ENCODE data around the gene NELFA. TPM values are rescaled to one million over a fixed set of nuclear protein-coding genes. Genes with fewer than 3 reads are reported as not detected.
A peak's percentile ranks its signal among the peaks of the same experiment; 100 is the strongest.

NELFA gene
- total RNA-seq, 1 donor, result 33.9 TPM

DNA sequence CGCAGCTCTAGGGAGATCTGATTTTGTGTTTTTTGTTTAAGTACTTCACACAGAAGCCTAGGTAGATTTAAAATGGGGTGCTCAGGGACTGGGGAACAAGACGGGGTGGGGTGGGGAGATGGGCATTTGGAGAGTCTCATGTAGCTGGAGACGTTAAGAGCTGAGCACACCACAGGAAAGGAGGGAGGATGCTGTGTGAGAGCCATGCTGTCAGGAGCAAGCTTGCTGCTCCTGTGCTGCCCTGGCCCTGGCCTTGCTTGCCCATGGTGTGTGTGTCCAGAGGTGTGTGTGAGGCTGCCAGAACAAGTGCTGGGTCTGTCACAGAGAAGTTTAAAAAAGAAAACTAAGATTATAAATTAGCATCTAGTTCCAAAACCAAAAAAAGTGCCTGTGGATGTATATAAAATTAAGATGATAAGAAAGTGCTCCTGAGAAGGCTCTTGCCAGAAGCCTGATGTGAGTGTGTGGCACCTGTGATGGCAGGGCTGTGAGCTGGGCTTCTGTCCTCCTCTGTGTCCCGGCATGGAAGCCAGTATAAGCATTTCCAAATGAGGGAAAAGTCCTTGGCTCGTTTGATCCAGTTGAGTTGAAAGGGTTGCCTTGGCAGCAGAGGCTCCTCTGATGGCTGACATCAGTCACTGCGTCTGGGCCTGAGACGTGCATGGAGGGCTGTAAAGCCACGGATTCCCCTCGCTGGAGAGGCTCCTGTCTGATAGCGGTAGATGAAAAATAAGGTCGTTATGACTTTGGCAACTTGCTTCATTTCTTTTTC lies 63.5 kb downstream of the NELFA start:
- no peak for DNase-seq (ENCODE audit: low read depth in 2 of 3, low spot score in 2 of 3)

DNA sequence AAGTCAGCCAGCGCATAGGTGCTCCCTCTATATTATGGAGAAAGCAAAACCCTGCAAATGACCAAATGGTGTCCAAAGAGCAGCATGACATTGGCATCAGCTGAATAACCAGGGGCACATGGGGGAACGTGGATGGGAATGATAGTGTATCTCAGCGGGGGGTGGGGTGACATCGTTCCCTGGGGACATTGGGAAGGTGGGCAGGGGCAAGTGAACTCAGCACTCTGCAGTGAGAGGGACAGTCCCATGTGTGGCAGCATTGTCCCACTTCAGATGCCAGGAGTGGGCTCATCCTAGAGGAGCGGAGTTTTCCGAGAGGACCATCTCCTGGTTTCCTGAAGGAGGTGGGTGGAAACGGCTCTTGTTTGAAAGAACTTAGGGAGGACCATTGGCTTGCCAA lies 64.8 kb downstream of the NELFA start:
- no peak for DNase-seq (ENCODE audit: low read depth in 2 of 3, low spot score in 2 of 3)

DNA sequence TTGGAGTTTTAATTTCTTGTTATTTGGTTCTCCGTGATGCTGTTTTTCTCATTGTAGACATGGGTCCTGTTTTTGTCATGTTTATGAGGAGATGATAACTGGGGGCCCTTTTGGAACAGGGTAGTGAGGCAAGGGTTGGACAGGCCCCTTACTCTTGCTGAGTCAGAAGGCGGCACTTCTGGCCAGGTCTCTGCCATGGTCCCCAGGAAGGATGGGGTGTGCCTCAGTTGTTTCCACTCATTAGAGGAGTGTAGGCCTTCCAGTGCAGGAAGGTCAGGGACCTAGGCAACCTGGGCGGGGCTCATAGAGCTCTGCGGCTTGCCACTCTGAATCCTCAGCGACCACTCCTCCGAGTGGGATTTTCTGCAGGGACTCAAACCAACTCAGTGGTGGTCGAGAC lies 68.2 kb downstream of the NELFA start:
- DNase-seq (ENCODE audit: low read depth in 2 of 3, low spot score in 2 of 3), result no peak

DNA sequence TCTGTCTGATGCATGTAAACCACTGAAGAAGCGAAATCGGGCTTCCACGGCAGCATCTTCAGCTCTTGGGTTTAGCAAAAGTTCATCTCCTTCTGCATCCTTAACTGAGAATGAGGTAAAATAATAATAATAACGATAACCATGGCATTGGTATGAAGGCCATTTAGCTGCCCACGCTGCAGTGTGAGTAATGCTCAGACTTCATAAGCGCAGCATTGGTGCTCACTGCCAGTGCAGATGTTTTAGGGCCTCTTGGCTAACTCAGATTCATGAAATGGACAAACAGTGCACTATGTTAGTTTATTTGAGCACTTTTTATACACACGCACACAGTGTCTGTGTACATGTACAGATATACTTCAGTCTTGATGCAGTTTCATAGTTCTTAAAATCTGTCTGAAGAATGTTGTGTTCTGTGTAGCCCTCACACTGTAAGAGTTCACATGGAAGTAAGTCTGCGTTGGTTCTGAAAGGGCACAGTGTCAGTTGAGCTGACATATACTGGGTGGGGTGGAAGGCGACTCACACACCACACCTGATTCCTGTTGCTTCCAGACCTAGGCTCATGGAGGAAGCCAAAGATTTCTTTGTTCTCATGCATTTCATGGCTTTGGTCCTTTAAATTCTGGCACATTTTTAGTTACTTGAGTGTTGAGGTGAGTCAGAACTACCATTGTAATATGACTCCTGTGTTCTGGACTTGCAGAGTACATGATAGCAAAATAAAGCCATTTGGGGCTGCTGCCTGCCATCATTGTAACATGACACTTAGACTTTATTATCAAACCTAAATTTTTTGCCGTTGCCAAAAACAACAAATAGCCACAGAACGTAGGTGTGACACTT lies 68.9 kb downstream of the NELFA start:
- DNase-seq (ENCODE audit: low read depth in 2 of 3, low spot score in 2 of 3), result no peak

DNA sequence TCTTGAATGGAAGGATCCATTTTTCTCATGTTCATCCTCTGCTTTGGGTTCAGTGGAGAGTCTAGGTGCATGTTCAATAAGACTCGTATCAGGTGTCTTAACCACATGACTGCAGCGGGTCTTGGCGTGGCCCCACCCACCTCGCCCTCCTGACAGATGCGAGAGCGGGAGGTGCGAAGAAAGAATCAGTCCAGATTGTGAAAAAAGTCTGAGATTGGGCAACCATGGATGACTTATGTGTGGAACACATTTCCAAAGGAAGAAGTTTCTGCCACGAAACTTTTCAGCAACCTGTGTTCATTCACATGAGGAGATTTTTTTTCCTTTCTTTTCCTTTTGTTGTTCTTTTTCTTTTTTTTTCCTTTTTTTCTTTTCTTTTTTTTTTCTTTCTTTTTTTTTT lies 70.7 kb downstream of the NELFA start:
- DNase-seq (ENCODE audit: low read depth in 2 of 3, low spot score in 2 of 3), result no peak

DNA sequence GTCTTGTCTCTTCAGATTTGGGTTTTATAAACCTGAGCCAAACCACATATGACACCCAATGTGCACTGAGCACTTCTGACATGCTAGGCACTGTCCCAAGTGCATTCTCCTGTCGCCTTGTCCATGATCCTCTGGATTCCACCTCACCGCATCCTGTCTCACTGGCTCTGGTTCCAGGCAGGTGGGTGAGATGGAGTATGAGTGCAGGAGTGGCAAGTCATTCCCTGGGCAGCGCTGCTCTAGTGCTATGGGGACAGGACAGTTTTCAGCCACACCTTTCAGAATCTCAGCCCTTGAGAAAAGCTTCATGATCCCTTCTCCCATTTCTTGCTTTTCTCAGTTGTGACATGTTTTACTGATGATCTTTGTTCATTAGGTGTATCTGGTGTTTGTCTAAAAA lies 71.2 kb downstream of the NELFA start:
- no peak for DNase-seq (ENCODE audit: low read depth in 2 of 3, low spot score in 2 of 3)

DNA sequence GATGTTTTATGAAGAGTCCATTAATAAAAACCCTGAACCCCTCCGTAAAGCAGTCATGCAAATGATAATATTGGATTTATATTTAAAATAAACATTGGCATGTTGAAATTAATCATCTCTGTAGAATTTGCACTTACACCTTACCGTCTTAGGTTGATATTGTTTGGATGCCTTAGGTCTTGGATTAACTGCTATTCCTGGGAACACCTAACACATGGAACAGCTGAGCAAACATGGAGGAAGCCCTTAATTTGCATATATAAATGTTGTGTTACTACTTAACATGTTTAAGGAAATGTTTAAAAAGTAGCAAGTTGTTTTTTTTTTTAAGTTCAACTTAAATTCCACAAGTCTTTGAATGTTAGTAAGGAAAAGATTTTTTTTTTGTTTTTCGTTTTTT lies 75.1 kb downstream of the NELFA start:
- DNase-seq (ENCODE audit: low read depth in 2 of 3, low spot score in 2 of 3), result no peak

DNA sequence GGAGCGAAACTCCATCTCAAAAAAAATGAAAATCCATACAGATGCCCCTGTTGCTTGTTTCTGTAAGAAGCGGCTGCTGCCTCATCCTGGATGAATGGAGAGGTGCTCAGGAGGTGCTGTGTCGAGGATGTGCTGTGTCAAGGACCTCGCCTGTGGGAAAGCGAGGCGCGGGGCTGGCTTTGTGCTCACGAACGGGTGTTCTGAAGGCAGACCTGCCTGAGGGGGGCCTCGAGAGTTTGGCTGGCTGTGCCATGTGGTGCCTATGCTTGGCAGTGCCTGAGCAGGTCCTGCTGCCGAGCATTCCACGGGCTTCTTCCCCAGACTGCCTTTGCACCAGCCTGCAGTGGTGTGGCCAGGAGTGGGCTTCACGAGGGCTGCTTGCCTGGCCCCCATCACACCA lies 76.0 kb downstream of the NELFA start:
- no peak for DNase-seq (ENCODE audit: low read depth in 2 of 3, low spot score in 2 of 3)

Small RNAs within 50 kb of the gene (small RNA-seq; reads per million reads assigned to genes)
- 5,537 reads per million, percentile 100 among the genes with 10 or more reads in this experiment for gene SCARNA22

Other genes with a start within 250 kb of the NELFA start
- 0.54 TPM for gene FGFR3, start 215.7 kb downstream of the NELFA start, total RNA-seq
- gene LETM1, start 152.8 kb downstream of the NELFA start, total RNA-seq, result 75.9 TPM
- gene NSD2, start 137.6 kb downstream of the NELFA start, total RNA-seq, result 41.7 TPM
- 0.81 TPM for gene NAT8L, start 50.4 kb upstream of the NELFA start, total RNA-seq
- gene HAUS3, start 233.1 kb upstream of the NELFA start, total RNA-seq, result 15.9 TPM
- gene POLN, start 233.1 kb upstream of the NELFA start, total RNA-seq, result 0.81 TPM

All from hematopoietic multipotent progenitor cell (in vitro differentiated cells).